ENCODE measurements around the gene COL4A1. TPM values are rescaled to one million over a fixed set of nuclear protein-coding genes. Genes with fewer than 3 reads are reported as not detected.

COL4A1 gene
- total and polyA plus RNA-seq, 2 donors from 2014 or later = 53.0 to 218 TPM

DNA sequence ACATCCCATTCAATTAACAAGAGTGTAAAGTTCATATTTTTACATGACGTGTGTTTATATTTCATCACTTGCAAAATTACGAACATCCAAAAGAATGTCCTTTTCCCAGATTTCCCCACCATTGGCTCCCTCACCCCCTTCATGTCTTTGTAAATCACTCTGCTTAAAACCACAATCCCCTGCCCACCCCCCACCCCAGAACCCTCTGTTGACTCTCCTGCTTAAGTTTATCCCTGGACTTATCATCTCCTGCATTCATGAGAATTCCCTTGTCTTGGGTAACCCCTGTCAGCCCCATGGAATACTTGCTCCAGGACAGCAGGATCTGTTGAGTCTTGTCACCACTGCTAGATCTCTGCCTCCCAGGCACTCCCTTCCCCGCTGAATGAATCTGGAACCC, 109.9 kb downstream of the COL4A1 start:
- intact Hi-C loops (cut with DNase I) = no loop called here

DNA sequence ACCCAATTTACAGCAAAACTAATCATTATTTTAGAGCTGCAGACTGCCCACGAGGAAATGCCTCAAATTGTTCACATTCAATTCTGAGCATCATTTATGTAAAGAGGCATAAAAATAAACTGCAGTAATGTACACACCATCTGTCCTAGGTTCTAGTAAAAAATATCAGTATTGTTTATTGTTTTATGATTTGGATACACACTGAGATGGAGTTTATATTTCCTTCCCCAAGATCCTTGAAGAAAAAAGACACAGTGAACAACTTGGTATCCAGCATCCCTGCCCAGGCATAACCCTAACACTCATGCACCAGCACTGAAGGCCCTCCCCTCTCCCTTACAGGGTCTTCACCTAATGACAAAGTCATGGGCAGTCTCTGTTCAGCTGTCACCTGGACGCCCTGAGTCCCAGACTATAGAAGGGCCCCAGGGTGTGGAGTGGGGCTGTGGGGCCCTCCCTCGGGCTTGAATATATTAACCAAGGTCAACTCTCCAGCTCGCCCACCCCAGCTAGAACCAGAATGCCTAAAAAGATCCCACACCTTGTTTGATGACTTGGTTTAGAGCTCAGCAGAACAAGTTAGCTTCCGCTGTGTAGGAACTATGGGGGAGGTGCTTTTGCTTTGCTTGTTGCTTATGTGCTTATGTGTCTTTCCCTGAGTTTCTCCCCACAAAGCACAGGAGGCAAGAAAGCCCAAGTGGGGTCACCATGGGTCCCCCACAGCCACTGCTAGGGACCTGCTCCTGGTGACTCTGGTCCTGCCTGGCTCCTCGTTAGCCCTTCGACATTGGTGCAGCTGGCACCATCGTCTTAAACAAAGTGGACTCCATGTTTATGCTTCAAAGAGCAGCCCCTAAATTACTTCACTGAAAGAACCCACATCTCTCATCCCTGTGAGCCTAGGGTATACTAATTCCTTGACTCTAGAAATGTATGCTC, 111.1 kb downstream of the COL4A1 start:
- no peak overlapping the region for H3K27ac ChIP-seq (ENCODE audit: low read depth in 2 of 2, low read length in 2 of 2)
- no peaks in the 10 kb centered on the region for H3K27me3 ChIP-seq (ENCODE audit: control insufficient read depth, insufficient read depth, low read length)
- H3K4me1 ChIP-seq (ENCODE audit: control insufficient read depth in 2 of 3, insufficient read depth in 2 of 3, low read depth in 1 of 3, low read length in 3 of 3) = no peaks in the 10 kb centered on the region
- no peak overlapping the region for H3K9ac ChIP-seq (ENCODE audit: low read length in 3 of 3)
- H3K4me3 ChIP-seq (ENCODE audit: low read length in 3 of 3) = no peak overlapping the region
- H3K36me3 ChIP-seq (ENCODE audit: control insufficient read depth in 2 of 3, insufficient read depth in 3 of 3, low read length in 3 of 3) = peaks cover 7 to 78% (median 41%) of the 10 kb centered on the region in 3 donors
- intact Hi-C loops (cut with DNase I) = no loop called here
- DNase-seq = no peak
- TF ChIP-seq, protein P1, sequence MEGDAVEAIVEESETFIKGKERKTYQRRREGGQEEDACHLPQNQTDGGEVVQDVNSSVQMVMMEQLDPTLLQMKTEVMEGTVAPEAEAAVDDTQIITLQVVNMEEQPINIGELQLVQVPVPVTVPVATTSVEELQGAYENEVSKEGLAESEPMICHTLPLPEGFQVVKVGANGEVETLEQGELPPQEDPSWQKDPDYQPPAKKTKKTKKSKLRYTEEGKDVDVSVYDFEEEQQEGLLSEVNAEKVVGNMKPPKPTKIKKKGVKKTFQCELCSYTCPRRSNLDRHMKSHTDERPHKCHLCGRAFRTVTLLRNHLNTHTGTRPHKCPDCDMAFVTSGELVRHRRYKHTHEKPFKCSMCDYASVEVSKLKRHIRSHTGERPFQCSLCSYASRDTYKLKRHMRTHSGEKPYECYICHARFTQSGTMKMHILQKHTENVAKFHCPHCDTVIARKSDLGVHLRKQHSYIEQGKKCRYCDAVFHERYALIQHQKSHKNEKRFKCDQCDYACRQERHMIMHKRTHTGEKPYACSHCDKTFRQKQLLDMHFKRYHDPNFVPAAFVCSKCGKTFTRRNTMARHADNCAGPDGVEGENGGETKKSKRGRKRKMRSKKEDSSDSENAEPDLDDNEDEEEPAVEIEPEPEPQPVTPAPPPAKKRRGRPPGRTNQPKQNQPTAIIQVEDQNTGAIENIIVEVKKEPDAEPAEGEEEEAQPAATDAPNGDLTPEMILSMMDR (IDR thresholded peaks at IDR 0.05; ENCODE audit: borderline replicate concordance, extremely low read depth, insufficient read depth) = no peak
- FAIRE-seq = no peak
- H3K9me3 ChIP-seq (ENCODE audit: control insufficient read depth in 2 of 3, insufficient read depth in 1 of 3, low read length in 3 of 3) = no peaks in the 10 kb centered on the region

More for the DNA sequence above, 109.9 kb downstream of the COL4A1 start:
- no peaks in the 10 kb centered on the region for H3K9me3 ChIP-seq (ENCODE audit: control insufficient read depth in 2 of 3, insufficient read depth in 1 of 3, low read length in 3 of 3)
- H3K4me3 ChIP-seq (ENCODE audit: low read length in 3 of 3) = no peak overlapping the region
- TF ChIP-seq, protein P1 (IDR thresholded peaks at IDR 0.05; ENCODE audit: borderline replicate concordance, extremely low read depth, insufficient read depth) = no peak
- peaks cover 7 to 71% (median 37%) of the 10 kb centered on the region in 3 donors for H3K36me3 ChIP-seq (ENCODE audit: control insufficient read depth in 2 of 3, insufficient read depth in 3 of 3, low read length in 3 of 3)
- FAIRE-seq (no peak), DNase-seq (no peak)
- no peaks in the 10 kb centered on the region for H3K4me1 ChIP-seq (ENCODE audit: control insufficient read depth in 2 of 3, insufficient read depth in 2 of 3, low read depth in 1 of 3, low read length in 3 of 3)
- H3K27me3 ChIP-seq (ENCODE audit: control insufficient read depth, insufficient read depth, low read length) = no peaks in the 10 kb centered on the region
- no peak overlapping the region for H3K9ac ChIP-seq (ENCODE audit: low read length in 3 of 3)
- H3K27ac ChIP-seq (ENCODE audit: low read depth in 2 of 2, low read length in 2 of 2) = no peak overlapping the region

DNA sequence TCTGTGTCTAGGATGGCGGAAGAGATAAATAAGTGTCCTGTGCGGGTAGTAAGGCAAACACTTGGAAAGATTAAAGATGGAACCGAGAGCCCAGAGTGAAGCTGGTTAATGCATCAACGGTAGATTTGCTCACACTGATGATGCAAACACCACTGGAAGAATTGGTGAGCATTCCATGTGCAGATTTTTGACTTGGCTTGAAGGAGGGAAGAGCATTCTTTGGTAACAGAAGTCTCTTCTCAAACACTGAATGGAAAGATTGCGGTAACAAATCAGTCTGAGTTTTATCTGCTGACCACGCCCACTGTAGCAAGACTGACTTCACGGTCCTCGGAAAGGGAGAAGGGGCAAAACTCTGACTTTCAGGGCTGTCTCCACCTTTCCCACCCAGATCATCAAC, 112.5 kb downstream of the COL4A1 start:
- Histone ChIP-seq H3K9ac (ENCODE audit: low read length in 3 of 3) (no peak overlapping the region), H3K27me3 (ENCODE audit: control insufficient read depth, insufficient read depth, low read length) (no peaks in the 10 kb centered on the region), H3K4me1 (ENCODE audit: control insufficient read depth in 2 of 3, insufficient read depth in 2 of 3, low read depth in 1 of 3, low read length in 3 of 3) (no peaks in the 10 kb centered on the region), H3K27ac (ENCODE audit: low read depth in 2 of 2, low read length in 2 of 2) (no peak overlapping the region), H3K9me3 (ENCODE audit: control insufficient read depth in 2 of 3, insufficient read depth in 1 of 3, low read length in 3 of 3) (no peaks in the 10 kb centered on the region), H3K4me3 (ENCODE audit: low read length in 3 of 3) (no peak overlapping the region), H3K36me3 (ENCODE audit: control insufficient read depth in 2 of 3, insufficient read depth in 3 of 3, low read length in 3 of 3) (peaks cover 7 to 72% (median 32%) of the 10 kb centered on the region in 3 donors)
- DNase-seq = no peak
- no peak for FAIRE-seq
- intact Hi-C loops (cut with DNase I) = no loop called here
- TF ChIP-seq, protein P1 (IDR thresholded peaks at IDR 0.05; ENCODE audit: borderline replicate concordance, extremely low read depth, insufficient read depth) = no peak
